A549 (cell line): ENCODE data around the gene PDIA5. TPM values are rescaled to one million over a fixed set of nuclear protein-coding genes. Genes with fewer than 3 reads are reported as not detected.

Experiments used
- ATAC-seq, 2 experiments: fragments of 200-7000 bp in 1 of 2; fragments of >200 bp in 1 of 2; cut with Nextera tagmentation in 1 of 2; cut with Tn5 transposase in 1 of 2; 3 replicates each; pipeline versions ENCODE4 v1.8.0 to v1.9.1; 2018 to 2020; ENCODE audit warnings: mild to moderate bottlenecking in 1 of 2, moderate library complexity in 1 of 2
- CTCF ChIA-PET: fragments of 300-600 bp; sonication (Branson Sonifier 250); formaldehyde crosslinking; extraction: SDS; loops from one replicate; lab custom pipeline; 2021; ENCODE audit warnings: antibody characterized with exemption, inconsistent platforms; lab: Yijun Ruan, JAX
- POLR2A ChIA-PET: fragments of 350-600 bp; formaldehyde crosslinking; extraction: SDS; loops from one replicate; lab custom pipeline; 2021; ENCODE audit warnings: antibody characterized with exemption, inconsistent platforms; lab: Yijun Ruan, JAX
- DNase-seq, 2 experiments: peaks; one replicate each; pipeline versions ENCODE4 v3.0.0 to v3.0.0-alpha.2; 2011 to 2016; ENCODE audit warnings: low read depth in 1 of 2, low spot score in 1 of 2
- FAIRE-seq: peaks from 2 replicates; lab custom pipeline; 2011; peaks lifted over from hg19 to GRCh38; lab: Jason Lieb, UNC
- H3K27ac ChIP-seq, 2 experiments: fragments of >200 bp; sonication (Bioruptor Twin); formaldehyde crosslinking; 3 replicates each; pipeline ENCODE4 v1.5.1; 2016 to 2017
- H3K4me1 ChIP-seq: fragments of >200 bp; sonication (Bioruptor Twin); formaldehyde crosslinking; 3 replicates; pipeline ENCODE4 v1.6.1; 2016
- H3K4me2 ChIP-seq: fragments of >200 bp; sonication (Bioruptor Twin); formaldehyde crosslinking; 3 replicates; pipeline ENCODE4 v1.6.1; 2016
- H3K4me3 ChIP-seq: fragments of >200 bp; sonication (Bioruptor Twin); formaldehyde crosslinking; 3 replicates; pipeline ENCODE4 v1.5.1; 2016
- H3K9me3 ChIP-seq: fragments of >200 bp; sonication (Bioruptor Twin); formaldehyde crosslinking; 3 replicates; pipeline ENCODE4 v1.6.1; 2016
- BHLHE40 ChIP-seq: IDR thresholded peaks from 2 replicates; pipeline ENCODE4 v1.6.1; 2012; ENCODE audit warnings: low read depth, low read length, inconsistent platforms
- CBX2 ChIP-seq: fragments of 200-600 bp; sonication (generic); IDR thresholded peaks from 2 replicates; pipeline ENCODE4 v1.6.1; 2016; ENCODE audit warnings: low read depth, mild to moderate bottlenecking, borderline replicate concordance
- CBX8 ChIP-seq: fragments of 200-600 bp; sonication (generic); IDR thresholded peaks from 2 replicates; pipeline ENCODE4 v1.6.1; 2016
- ESRRA ChIP-seq: fragments of 150-350 bp; IDR thresholded peaks from 2 replicates; pipeline ENCODE4 v1.6.1; 2014; ENCODE audit warnings: mild to moderate bottlenecking, low read length, borderline replicate concordance
- FOSB ChIP-seq: fragments of 250-450 bp; sonication (Bioruptor Pico); IDR thresholded peaks from 2 replicates; pipeline ENCODE4 v1.5.0; 2020; ENCODE audit warnings: mild to moderate bottlenecking, moderate library complexity
- FOXS1 ChIP-seq: fragments of 250-450 bp; sonication (Bioruptor Pico); IDR thresholded peaks from 2 replicates; pipeline ENCODE4 v1.5.0; 2020; ENCODE audit warnings: mild to moderate bottlenecking, moderate library complexity
- GATA3 ChIP-seq: IDR thresholded peaks from 2 replicates; pipeline ENCODE4 v1.6.1; 2012; ENCODE audit warnings: borderline replicate concordance
- HDAC2 ChIP-seq: fragments of 200-600 bp; sonication (generic); IDR thresholded peaks from 2 replicates; pipeline ENCODE4 v1.6.1; 2016
- JUN ChIP-seq, 2 experiments: fragments of >200 bp; sonication (Bioruptor Twin); formaldehyde crosslinking; IDR thresholded peaks; 2 replicates in 1 of 2; 3 replicates in 1 of 2; pipeline ENCODE4 v1.6.1; 2016 to 2017
- KDM5A ChIP-seq: fragments of 200-600 bp; sonication (generic); IDR thresholded peaks from 2 replicates; pipeline ENCODE4 v1.6.1; 2016; ENCODE audit warnings: antibody characterized with exemption, mild to moderate bottlenecking
- MAFK ChIP-seq: fragments of 450-650 bp; IDR thresholded peaks from 2 replicates; pipeline ENCODE4 v1.6.1; 2014; ENCODE audit not compliant: partially characterized antibody
- NPAS2 ChIP-seq: fragments of 250-450 bp; sonication (Bioruptor Pico); IDR thresholded peaks from 2 replicates; pipeline ENCODE4 v1.8.0; 2022; ENCODE audit warnings: mild to moderate bottlenecking, moderate library complexity, borderline replicate concordance
- PHF8 ChIP-seq: fragments of 200-600 bp; sonication (generic); IDR thresholded peaks from 2 replicates; pipeline ENCODE4 v1.6.1; 2016; ENCODE audit warnings: low read depth, mild to moderate bottlenecking, antibody characterized with exemption, moderate library complexity, borderline replicate concordance
- POLR2AphosphoS2 ChIP-seq: conservative IDR thresholded peaks from 2 replicates; pipeline ENCODE4 v1.6.1; 2012; ENCODE audit warnings: low read length, improper control_type of control experiment, inconsistent platforms
- RAD21 ChIP-seq, 2 experiments: fragments of >200 bp in 1 of 2; sonication (Bioruptor Twin) in 1 of 2; formaldehyde crosslinking in 1 of 2; IDR thresholded peaks in 1 of 2; conservative IDR thresholded peaks in 1 of 2; 2 replicates in 1 of 2; 3 replicates in 1 of 2; pipeline ENCODE4 v1.6.1; 2012 to 2018; ENCODE audit warnings: inconsistent platforms in 1 of 2
- RCOR1 ChIP-seq: fragments of 150-350 bp; IDR thresholded peaks from 2 replicates; pipeline ENCODE4 v1.6.1; 2014; ENCODE audit warnings: antibody characterized with exemption, low read length, low read depth
- SREBF2 ChIP-seq: fragments of 450-650 bp; IDR thresholded peaks from 2 replicates; pipeline ENCODE4 v1.6.1; 2014; ENCODE audit warnings: mild to moderate bottlenecking, moderate library complexity
- ZNF302 ChIP-seq: fragments of 250-450 bp; sonication (Bioruptor Pico); IDR thresholded peaks from 2 replicates; pipeline ENCODE4 v1.9.0; 2021; ENCODE audit warnings: inconsistent platforms, mild to moderate bottlenecking, moderate library complexity
- ZSCAN20 ChIP-seq: fragments of 250-450 bp; sonication (Bioruptor Pico); IDR thresholded peaks from 2 replicates; pipeline ENCODE4 v1.8.0; 2022; ENCODE audit warnings: mild to moderate bottlenecking, moderate library complexity
- WGBS: methylation state at CpG from one replicate; pipeline ENCODE4 v1.1.6; 2017; ENCODE audit errors: missing lambda C conversion rate; 5-methylcytosine and 5-hydroxymethylcytosine counted together
- polyA plus RNA-seq, 4 experiments: library from polyadenylated mRNA; depleted of rRNA in 3 of 4; stranded (reverse); fragments of >200 nt; fragmentation: RNase III in 1 of 4; extraction: RNeasy Plus Mini Kit Qiagen cat#74134 plus additional on column Dnase treatment in 1 of 4; gene quantifications; 2 replicates in 3 of 4; 3 replicates in 1 of 4; pipeline ENCODE4 v1.2.3, GENCODE V29; 2011 to 2017
- TF ChIP-seq, protein P1 (sequence below): IDR thresholded peaks from 2 replicates; pipeline ENCODE4 v1.6.1; 2012
- TF ChIP-seq, protein P2 (sequence below): IDR thresholded peaks from 2 replicates; pipeline ENCODE4 v1.6.1; 2012; ENCODE audit warnings: low read depth, borderline replicate concordance
- TF ChIP-seq, protein P3 (sequence below): fragments of >200 bp; sonication (Bioruptor Twin); formaldehyde crosslinking; IDR thresholded peaks from 3 replicates; pipeline ENCODE4 v1.5.1; 2016
- TF ChIP-seq, protein P4 (sequence below): fragments of 250-450 bp; sonication (Bioruptor Pico); IDR thresholded peaks from 2 replicates; pipeline ENCODE4 v1.5.0; 2020; ENCODE audit warnings: low read depth, mild to moderate bottlenecking, moderate library complexity
- TF ChIP-seq, protein P5 (sequence below): IDR thresholded peaks from 2 replicates; pipeline ENCODE4 v1.6.1; 2012
- TF ChIP-seq, protein P6 (sequence below): fragments of >200 bp; sonication (Bioruptor Twin); formaldehyde crosslinking; IDR thresholded peaks from 3 replicates; pipeline ENCODE4 v1.6.1; 2016

Gene PDIA5
- polyA plus RNA-seq, 2 of the 4 experiments (the other 2 are of a cell fraction): 17.5 to 28.1 TPM

DNA sequence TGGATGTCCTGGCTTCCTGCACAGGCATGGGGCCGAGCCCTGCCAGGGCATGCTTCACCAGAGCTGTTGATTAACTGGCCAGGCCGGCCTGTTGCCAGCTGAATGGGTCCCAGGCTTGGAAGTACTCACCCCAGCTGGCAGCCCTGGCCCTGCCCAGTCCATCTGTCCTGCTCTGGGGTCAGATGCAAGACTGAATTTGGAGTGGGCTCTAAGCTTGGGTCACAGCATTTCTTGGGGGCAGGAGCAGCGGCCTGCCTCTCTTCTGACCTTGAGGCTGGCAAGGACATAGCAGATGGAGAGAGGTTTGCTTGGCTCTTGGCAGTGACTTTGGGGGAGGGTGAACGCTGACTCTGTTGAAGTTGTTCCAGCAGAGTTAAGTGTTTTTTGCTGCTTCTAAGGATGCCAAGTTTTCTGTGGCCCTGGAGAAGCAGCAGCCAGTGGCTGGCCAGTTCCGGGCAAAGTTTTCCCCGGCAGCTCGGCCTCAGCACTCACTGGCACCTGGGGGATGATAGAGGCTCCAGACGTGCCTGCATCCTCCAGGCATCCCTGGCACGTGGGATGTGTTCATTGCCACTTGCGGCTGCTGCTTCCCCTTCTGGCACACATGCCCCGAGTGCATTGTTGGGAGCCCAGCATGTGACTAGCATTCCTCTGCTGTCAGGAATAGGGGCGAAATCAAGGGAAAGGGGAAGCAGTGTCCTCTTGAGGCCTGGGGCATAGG, 22.9 kb downstream of the PDIA5 start:
- ChIA-PET POLR2A (no interaction called here), CTCF (interaction anchor here (0.6 to 1.3 kb wide), 2 partner anchors 147 to 1474 kb away, joined by 3 read pairs; no protein-coding TSS in a partner anchor)
- Histone ChIP-seq H3K9me3 (no peaks in the 10 kb centered on the region), H3K4me2 (no peak overlapping the region), H3K4me1 (peaks cover 12% of the 10 kb centered on the region; the same call in 1 of the 3 replicates), H3K4me3 (no peak overlapping the region), H3K27ac (0 out of 6 replicates have a peak overlapping the region, but pooled peaks of 1 of the 2 experiments have one; percentile 0)
- no peak for FAIRE-seq
- TF ChIP-seq GATA3 (no peak), CBX2 (no peak), RCOR1 (no peak), PHF8 (no peak), HDAC2 (no peak), FOSB (CRISPR knock-in tag) (no peak), SREBF2 (no peak)
- TF ChIP-seq, protein P1, sequence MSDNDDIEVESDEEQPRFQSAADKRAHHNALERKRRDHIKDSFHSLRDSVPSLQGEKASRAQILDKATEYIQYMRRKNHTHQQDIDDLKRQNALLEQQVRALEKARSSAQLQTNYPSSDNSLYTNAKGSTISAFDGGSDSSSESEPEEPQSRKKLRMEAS: no peak
- TF ChIP-seq, protein P2, sequence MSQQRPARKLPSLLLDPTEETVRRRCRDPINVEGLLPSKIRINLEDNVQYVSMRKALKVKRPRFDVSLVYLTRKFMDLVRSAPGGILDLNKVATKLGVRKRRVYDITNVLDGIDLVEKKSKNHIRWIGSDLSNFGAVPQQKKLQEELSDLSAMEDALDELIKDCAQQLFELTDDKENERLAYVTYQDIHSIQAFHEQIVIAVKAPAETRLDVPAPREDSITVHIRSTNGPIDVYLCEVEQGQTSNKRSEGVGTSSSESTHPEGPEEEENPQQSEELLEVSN: no peak
- DNase-seq: no peak
- 87% methylated on average over 10 of the region's 12 CpGs for WGBS
- no peak for ATAC-seq

DNA sequence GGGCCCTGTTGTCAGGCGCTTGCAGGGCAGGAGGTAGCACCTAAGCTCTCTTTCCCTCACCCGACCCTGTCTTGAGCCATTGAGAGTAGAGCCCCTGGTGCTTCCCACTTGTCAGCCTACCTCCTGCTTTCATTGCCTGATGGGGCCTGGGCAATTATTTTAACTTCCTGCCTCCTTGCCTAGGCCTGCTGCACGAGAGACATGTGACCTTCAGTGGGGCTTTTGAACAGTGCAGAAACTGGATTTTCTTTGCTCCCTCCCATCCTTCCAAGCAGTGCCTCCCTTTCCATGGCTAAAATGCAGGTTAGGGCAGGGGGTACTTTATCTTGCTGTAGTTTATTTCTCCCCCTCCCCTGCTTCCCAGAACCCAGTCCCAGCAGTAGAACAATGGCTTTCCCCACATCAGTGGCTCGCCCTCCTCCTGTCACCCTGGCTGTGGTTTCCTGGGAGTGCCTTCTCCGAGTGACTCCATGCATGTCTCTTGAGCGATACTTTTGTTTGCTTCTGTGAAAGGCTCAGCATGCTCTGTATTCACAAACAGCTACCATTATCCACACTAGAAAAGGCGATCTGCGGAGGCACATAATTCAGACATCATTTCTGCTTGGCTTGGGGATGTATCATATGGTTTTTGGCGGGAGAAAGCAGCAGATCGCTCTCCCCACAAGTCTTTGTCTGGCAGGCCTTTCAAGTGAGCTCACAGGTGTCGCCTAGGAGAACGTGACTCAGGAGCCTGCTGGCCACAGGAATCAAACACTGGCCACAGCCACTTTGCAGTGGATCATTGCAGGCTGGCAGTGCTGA, 24.1 kb downstream of the PDIA5 start:
- 93% methylated on average over 12 of the region's 12 CpGs for WGBS
- POLR2A ChIA-PET: no interaction called here
- H3K4me3 ChIP-seq: no peak overlapping the region
- no peak for TF ChIP-seq ESRRA
- TF ChIP-seq NPAS2: no peak
- no peak for TF ChIP-seq JUN (IDR thresholded peaks at IDR 0.05)
- TF ChIP-seq FOXS1 (CRISPR knock-in tag): no peak
- no peak for TF ChIP-seq ZNF302
- no peak for TF ChIP-seq ZSCAN20
- TF ChIP-seq BHLHE40: no peak
- TF ChIP-seq KDM5A: no peak
- ATAC-seq (no peak), DNase-seq (no peak), FAIRE-seq (no peak)
- no peak overlapping the region for H3K27ac ChIP-seq
- no peak overlapping the region for H3K4me2 ChIP-seq
- no peaks in the 10 kb centered on the region for H3K9me3 ChIP-seq
- CTCF ChIA-PET: interaction anchor here (1.3 to 1.4 kb wide), 2 partner anchors 22 to 149 kb away, joined by 3 read pairs; no protein-coding TSS in a partner anchor
- H3K4me1 ChIP-seq: peaks cover 7% of the 10 kb centered on the region; the same call in 1 of the 3 replicates

DNA sequence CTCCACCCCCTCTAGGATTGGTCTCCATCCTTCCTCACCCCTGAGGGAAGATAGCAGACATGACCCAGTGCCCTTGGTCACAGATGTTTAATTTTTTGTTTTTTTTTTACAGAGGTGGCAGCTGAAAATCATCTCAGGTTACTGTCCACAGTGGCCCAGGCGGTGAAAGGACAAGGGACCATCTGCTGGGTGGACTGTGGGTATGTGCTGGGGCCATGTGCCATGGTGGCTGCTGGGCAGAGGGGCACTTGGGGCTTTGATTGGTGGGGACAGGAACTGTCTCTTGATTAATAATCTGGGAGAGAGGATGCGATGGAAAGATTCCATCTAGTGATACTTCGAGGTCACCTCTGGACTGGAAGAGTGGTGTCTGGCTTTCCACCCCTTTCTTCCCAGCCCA, 25.4 kb downstream of the PDIA5 start:
- Histone ChIP-seq H3K4me2 (no peak overlapping the region), H3K9me3 (no peaks in the 10 kb centered on the region), H3K4me1 (peaks cover 7% of the 10 kb centered on the region; the same call in 1 of the 3 replicates), H3K27ac (no peak overlapping the region), H3K4me3 (no peak overlapping the region)
- CTCF ChIA-PET: no interaction called here
- FAIRE-seq: no peak
- no peak for ATAC-seq
- WGBS: 95% methylated on average over 3 of the region's 3 CpGs
- POLR2A ChIA-PET: no interaction called here
- DNase-seq: no peak
- no peak for TF ChIP-seq HDAC2
- TF ChIP-seq, protein P3, sequence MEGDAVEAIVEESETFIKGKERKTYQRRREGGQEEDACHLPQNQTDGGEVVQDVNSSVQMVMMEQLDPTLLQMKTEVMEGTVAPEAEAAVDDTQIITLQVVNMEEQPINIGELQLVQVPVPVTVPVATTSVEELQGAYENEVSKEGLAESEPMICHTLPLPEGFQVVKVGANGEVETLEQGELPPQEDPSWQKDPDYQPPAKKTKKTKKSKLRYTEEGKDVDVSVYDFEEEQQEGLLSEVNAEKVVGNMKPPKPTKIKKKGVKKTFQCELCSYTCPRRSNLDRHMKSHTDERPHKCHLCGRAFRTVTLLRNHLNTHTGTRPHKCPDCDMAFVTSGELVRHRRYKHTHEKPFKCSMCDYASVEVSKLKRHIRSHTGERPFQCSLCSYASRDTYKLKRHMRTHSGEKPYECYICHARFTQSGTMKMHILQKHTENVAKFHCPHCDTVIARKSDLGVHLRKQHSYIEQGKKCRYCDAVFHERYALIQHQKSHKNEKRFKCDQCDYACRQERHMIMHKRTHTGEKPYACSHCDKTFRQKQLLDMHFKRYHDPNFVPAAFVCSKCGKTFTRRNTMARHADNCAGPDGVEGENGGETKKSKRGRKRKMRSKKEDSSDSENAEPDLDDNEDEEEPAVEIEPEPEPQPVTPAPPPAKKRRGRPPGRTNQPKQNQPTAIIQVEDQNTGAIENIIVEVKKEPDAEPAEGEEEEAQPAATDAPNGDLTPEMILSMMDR: no peak
- TF ChIP-seq, protein P2: no peak
- no peak for TF ChIP-seq MAFK
- no peak for TF ChIP-seq PHF8
- no peak for TF ChIP-seq RAD21 (conservative IDR thresholded peaks at IDR 0.05 in 1 of 2, IDR thresholded peaks at IDR 0.05 in 1 of 2)
- no peak for TF ChIP-seq KDM5A
- TF ChIP-seq, protein P4, sequence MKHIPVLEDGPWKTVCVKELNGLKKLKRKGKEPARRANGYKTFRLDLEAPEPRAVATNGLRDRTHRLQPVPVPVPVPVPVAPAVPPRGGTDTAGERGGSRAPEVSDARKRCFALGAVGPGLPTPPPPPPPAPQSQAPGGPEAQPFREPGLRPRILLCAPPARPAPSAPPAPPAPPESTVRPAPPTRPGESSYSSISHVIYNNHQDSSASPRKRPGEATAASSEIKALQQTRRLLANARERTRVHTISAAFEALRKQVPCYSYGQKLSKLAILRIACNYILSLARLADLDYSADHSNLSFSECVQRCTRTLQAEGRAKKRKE (CRISPR knock-in tag): no peak
- TF ChIP-seq CBX8: no peak
- no peak for TF ChIP-seq POLR2AphosphoS2
- no peak for TF ChIP-seq JUN (IDR thresholded peaks at IDR 0.05)
- no peak for TF ChIP-seq FOSB (CRISPR knock-in tag)
- TF ChIP-seq, protein P5, sequence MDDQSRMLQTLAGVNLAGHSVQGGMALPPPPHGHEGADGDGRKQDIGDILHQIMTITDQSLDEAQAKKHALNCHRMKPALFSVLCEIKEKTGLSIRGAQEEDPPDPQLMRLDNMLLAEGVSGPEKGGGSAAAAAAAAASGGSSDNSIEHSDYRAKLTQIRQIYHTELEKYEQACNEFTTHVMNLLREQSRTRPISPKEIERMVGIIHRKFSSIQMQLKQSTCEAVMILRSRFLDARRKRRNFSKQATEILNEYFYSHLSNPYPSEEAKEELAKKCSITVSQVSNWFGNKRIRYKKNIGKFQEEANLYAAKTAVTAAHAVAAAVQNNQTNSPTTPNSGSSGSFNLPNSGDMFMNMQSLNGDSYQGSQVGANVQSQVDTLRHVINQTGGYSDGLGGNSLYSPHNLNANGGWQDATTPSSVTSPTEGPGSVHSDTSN: no peak
- TF ChIP-seq, protein P6, sequence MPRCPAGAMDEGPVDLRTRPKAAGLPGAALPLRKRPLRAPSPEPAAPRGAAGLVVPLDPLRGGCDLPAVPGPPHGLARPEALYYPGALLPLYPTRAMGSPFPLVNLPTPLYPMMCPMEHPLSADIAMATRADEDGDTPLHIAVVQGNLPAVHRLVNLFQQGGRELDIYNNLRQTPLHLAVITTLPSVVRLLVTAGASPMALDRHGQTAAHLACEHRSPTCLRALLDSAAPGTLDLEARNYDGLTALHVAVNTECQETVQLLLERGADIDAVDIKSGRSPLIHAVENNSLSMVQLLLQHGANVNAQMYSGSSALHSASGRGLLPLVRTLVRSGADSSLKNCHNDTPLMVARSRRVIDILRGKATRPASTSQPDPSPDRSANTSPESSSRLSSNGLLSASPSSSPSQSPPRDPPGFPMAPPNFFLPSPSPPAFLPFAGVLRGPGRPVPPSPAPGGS: no peak
